ENCODE data around the gene DAPK2. TPM values are rescaled to one million over a fixed set of nuclear protein-coding genes. Genes with fewer than 3 reads are reported as not detected.

The DAPK2 gene
- polyA plus RNA-seq, 2 of the 4 experiments (the other 2 are of a cell fraction) = 3.1 to 4.8 TPM

- no peak for TF ChIP-seq TP53 (CRISPR knock-in tag; IDR thresholded peaks at IDR 0.05)
- TF ChIP-seq TFCP2L1 (CRISPR knock-in tag; IDR thresholded peaks at IDR 0.05) = no peak
- TF ChIP-seq JUNB (IDR thresholded peaks at IDR 0.05) = no peak
- TF ChIP-seq PHF8 (IDR thresholded peaks at IDR 0.05; ENCODE audit: borderline replicate concordance, low read depth) = no peak
- no peak for TF ChIP-seq FOSL2 (IDR thresholded peaks at IDR 0.05)
- no peak for TF ChIP-seq FOSL2 (CRISPR knock-in tag; IDR thresholded peaks at IDR 0.05)
- no peak for TF ChIP-seq KDM5A (IDR thresholded peaks at IDR 0.05)
- no peak for TF ChIP-seq FOXS1 (CRISPR knock-in tag; IDR thresholded peaks at IDR 0.05)
- no peak for TF ChIP-seq EHF (CRISPR knock-in tag; IDR thresholded peaks at IDR 0.05)
- no peak for TF ChIP-seq ZC3H11A (IDR thresholded peaks at IDR 0.05)
- TF ChIP-seq NFE2L2 (conservative IDR thresholded peaks at IDR 0.05; ENCODE audit: low read length) = no peak
- TF ChIP-seq REST (IDR thresholded peaks at IDR 0.05) = no peak
- TF ChIP-seq SREBF2 (IDR thresholded peaks at IDR 0.05) = no peak
- no peak for TF ChIP-seq JUN (IDR thresholded peaks at IDR 0.05)
- no peak for TF ChIP-seq RCOR1 (IDR thresholded peaks at IDR 0.05; ENCODE audit: low read depth, low read length)
- no peak for TF ChIP-seq RNF2 (IDR thresholded peaks at IDR 0.05; ENCODE audit: borderline replicate concordance, low read depth)
- no peak for TF ChIP-seq MAFK (IDR thresholded peaks at IDR 0.05; ENCODE audit: partially characterized antibody)
- TF ChIP-seq KDM1A (IDR thresholded peaks at IDR 0.05; ENCODE audit: low read depth) = no peak
- TF ChIP-seq RAD21 (conservative IDR thresholded peaks at IDR 0.05 in 1 of 2, IDR thresholded peaks at IDR 0.05 in 1 of 2) = no peak
- no peak for FAIRE-seq
- Histone ChIP-seq H3K9me3 (no peaks in the 10 kb centered on the region), H3K27ac (no peak overlapping the region), H3K4me2 (no peak overlapping the region), H3K4me3 (no peak overlapping the region), H3K4me1 (no peaks in the 10 kb centered on the region)
- no peak for DNase-seq (ENCODE audit: low read depth in 1 of 2, low spot score in 1 of 2)
- ChIA-PET CTCF (interaction anchor here (0.6 to 7.2 kb wide), 25 partner anchors 9 to 287 kb away, joined by 3 to 45 read pairs (median 4); no protein-coding TSS in a partner anchor), POLR2A (no interaction called here)
- 52% methylated on average over 6 of the region's 6 CpGs for WGBS (ENCODE audit: missing lambda C conversion rate)
- no peak for ATAC-seq
Measured at GRCh38 chr15:63890617-63891016, 155.7 kb downstream of the DAPK2 start.

- Histone ChIP-seq H3K4me2 (no peak overlapping the region), H3K4me1 (no peaks in the 10 kb centered on the region), H3K4me3 (no peak overlapping the region), H3K27ac (no peak overlapping the region), H3K9me3 (no peaks in the 10 kb centered on the region)
- ChIA-PET POLR2A (no interaction called here), CTCF (interaction anchor here (0.7 to 7.2 kb wide), 21 partner anchors 9 to 286 kb away, joined by 3 to 45 read pairs (median 4); no protein-coding TSS in a partner anchor)
- WGBS (ENCODE audit: missing lambda C conversion rate) = 74% methylated on average over 5 of the region's 5 CpGs
- ATAC-seq (no peak), DNase-seq (ENCODE audit: low read depth in 1 of 2, low spot score in 1 of 2) (no peak), FAIRE-seq (no peak)
- TF ChIP-seq RCOR1 (IDR thresholded peaks at IDR 0.05; ENCODE audit: low read depth, low read length) (no peak), CHD4 (IDR thresholded peaks at IDR 0.05; ENCODE audit: borderline replicate concordance) (no peak), POLR2A (IDR thresholded peaks at IDR 0.05; ENCODE audit: low read length) (no peak), ZNF302 (CRISPR knock-in tag; IDR thresholded peaks at IDR 0.05) (no peak), MAZ (IDR thresholded peaks at IDR 0.05; ENCODE audit: borderline replicate concordance, low read depth, low read length) (no peak), ZFP36 (IDR thresholded peaks at IDR 0.05; ENCODE audit: borderline replicate concordance, partially characterized antibody) (no peak), JUNB (IDR thresholded peaks at IDR 0.05) (no peak), SMC3 (IDR thresholded peaks at IDR 0.05) (no peak), RFX5 (IDR thresholded peaks at IDR 0.05) (no peak), BHLHE40 (IDR thresholded peaks at IDR 0.05; ENCODE audit: low read depth, low read length) (no peak), ESRRA (IDR thresholded peaks at IDR 0.05; ENCODE audit: borderline replicate concordance, low read length) (no peak), RAD21 (conservative IDR thresholded peaks at IDR 0.05 in 1 of 2, IDR thresholded peaks at IDR 0.05 in 1 of 2) (no peak), KDM5A (IDR thresholded peaks at IDR 0.05) (no peak), EP300 (IDR thresholded peaks at IDR 0.05) (no peak), FOSB (CRISPR knock-in tag; IDR thresholded peaks at IDR 0.05) (no peak), MAX (IDR thresholded peaks at IDR 0.05) (no peak), RARB (CRISPR knock-in tag; IDR thresholded peaks at IDR 0.05) (no peak), TP53 (CRISPR knock-in tag; IDR thresholded peaks at IDR 0.05) (no peak)
Measured at GRCh38 chr15:63889831-63890230, 156.5 kb downstream of the DAPK2 start.

Measured in A549 (cell line).